Osteocyte (in vitro differentiated cells): ENCODE measurements around the gene PRTFDC1. TPM values are rescaled to one million over a fixed set of nuclear protein-coding genes. Genes with fewer than 3 reads are reported as not detected.

Experiments used
- DNase-seq: peaks from one replicate; pipeline ENCODE4 v3.0.0; 2021; ENCODE audit warnings: mixed read lengths; ENCODE audit not compliant: unreplicated experiment; ENCODE audit errors: extremely low spot score
- H3K27ac Mint-ChIP-seq: one replicate; pipeline ENCODE4 v1.8.0; 2021; ENCODE audit warnings: mild to moderate bottlenecking, mixed read lengths; ENCODE audit not compliant: unreplicated experiment
- H3K27me3 Mint-ChIP-seq: one replicate; pipeline ENCODE4 v1.8.0; 2021; ENCODE audit warnings: mixed read lengths; ENCODE audit not compliant: unreplicated experiment
- H3K36me3 Mint-ChIP-seq: one replicate; pipeline ENCODE4 v1.8.0; 2021; ENCODE audit warnings: mixed read lengths; ENCODE audit not compliant: unreplicated experiment
- H3K4me1 Mint-ChIP-seq: one replicate; pipeline ENCODE4 v1.8.0; 2021; ENCODE audit warnings: mixed read lengths; ENCODE audit not compliant: unreplicated experiment
- H3K4me3 Mint-ChIP-seq: one replicate; pipeline ENCODE4 v1.8.0; 2021; ENCODE audit warnings: mild to moderate bottlenecking, moderate library complexity, mixed read lengths; ENCODE audit not compliant: unreplicated experiment
- H3K9me3 Mint-ChIP-seq: one replicate; pipeline ENCODE4 v1.8.0; 2021; ENCODE audit warnings: mixed read lengths; ENCODE audit not compliant: unreplicated experiment
- total RNA-seq: library from RNA; stranded (reverse); gene quantifications from 2 replicates; pipeline ENCODE4 v1.2.1, GENCODE V29; 2021
- TF ChIP-seq, protein P1 (sequence below): fragments of 200-600 bp; sonication (generic); IDR thresholded peaks from 2 replicates; pipeline ENCODE4 v1.5.0; 2021; ENCODE audit warnings: antibody characterized with exemption, mild to moderate bottlenecking, moderate library complexity

The PRTFDC1 gene
- total RNA-seq, 1 donor from 2014 or later, result 4.4 TPM

DNA sequence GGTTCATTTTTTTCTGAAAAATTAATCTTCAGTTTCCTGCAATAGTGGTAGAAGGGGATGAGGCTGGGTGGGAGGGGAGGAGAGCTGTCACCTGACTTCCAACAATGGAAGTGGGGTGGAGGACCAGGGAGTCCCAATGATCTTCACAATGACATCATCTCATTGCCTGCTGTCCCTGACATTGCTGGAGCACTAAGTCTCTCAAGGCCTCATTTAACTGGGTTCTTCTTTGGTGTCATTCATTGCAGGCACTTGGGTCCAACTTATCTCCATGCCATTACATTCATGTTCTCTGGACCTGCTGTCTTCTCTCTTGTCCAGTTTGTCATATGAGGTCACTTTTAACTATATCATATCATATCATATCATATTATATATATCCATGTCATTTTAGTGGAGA lies 34.4 kb downstream of the PRTFDC1 start:
- H3K9me3 Mint-ChIP-seq, result no peaks in the 10 kb centered on the region
- TF ChIP-seq, protein P1, sequence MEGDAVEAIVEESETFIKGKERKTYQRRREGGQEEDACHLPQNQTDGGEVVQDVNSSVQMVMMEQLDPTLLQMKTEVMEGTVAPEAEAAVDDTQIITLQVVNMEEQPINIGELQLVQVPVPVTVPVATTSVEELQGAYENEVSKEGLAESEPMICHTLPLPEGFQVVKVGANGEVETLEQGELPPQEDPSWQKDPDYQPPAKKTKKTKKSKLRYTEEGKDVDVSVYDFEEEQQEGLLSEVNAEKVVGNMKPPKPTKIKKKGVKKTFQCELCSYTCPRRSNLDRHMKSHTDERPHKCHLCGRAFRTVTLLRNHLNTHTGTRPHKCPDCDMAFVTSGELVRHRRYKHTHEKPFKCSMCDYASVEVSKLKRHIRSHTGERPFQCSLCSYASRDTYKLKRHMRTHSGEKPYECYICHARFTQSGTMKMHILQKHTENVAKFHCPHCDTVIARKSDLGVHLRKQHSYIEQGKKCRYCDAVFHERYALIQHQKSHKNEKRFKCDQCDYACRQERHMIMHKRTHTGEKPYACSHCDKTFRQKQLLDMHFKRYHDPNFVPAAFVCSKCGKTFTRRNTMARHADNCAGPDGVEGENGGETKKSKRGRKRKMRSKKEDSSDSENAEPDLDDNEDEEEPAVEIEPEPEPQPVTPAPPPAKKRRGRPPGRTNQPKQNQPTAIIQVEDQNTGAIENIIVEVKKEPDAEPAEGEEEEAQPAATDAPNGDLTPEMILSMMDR, result no peak
- H3K4me1 Mint-ChIP-seq, result peaks cover 10% of the 10 kb centered on the region
- no peak overlapping the region for H3K27ac Mint-ChIP-seq
- no peak overlapping the region for H3K4me3 Mint-ChIP-seq
- H3K36me3 Mint-ChIP-seq, result no peaks in the 10 kb centered on the region
- H3K27me3 Mint-ChIP-seq, result no peaks in the 10 kb centered on the region
- no peak for DNase-seq

DNA sequence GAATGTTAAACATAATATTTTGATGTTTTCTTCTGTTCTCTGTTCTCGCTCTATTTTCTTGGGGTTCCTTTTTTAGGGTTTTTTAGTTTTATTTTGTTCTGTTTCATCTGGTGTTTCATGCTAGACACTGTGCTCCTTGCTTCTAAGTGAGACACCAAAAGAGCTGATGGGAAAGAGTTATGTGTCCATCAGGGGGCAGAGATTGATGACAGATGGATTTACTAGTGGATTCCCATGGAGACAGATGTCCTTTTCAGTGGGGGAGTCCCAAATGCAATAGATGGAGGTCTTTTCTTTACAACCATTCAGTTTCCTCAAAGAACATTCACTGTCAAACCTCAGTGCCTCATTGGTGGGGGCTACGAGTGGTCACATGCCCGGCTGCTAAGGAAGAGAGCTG lies 34.9 kb downstream of the PRTFDC1 start:
- Mint-ChIP-seq H3K27me3 (no peaks in the 10 kb centered on the region), H3K36me3 (no peaks in the 10 kb centered on the region), H3K27ac (no peak overlapping the region), H3K4me1 (peaks cover 13% of the 10 kb centered on the region), H3K4me3 (no peak overlapping the region), H3K9me3 (no peaks in the 10 kb centered on the region)
- no peak for DNase-seq
- TF ChIP-seq, protein P1, result no peak

DNA sequence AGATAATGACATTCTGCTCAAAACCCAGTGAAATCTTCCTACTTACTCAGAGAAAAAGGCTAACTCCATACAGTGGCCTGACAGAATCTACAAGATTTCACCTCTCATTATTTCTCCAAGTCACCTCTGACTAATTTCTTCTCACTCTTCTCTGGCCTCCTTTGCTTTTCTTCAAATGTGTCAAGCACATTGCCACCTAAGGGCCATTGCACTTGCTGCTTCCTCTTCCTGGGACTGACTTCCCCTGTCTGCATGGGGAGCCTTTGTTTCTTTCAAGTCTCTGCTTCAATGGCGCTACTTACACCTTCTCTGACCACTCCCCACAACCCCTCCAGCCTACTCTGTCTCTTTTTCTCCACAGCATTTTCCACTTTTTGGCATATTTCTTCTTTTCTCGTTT lies 36.0 kb downstream of the PRTFDC1 start:
- no peak overlapping the region for H3K27ac Mint-ChIP-seq
- peaks cover 12% of the 10 kb centered on the region for H3K4me1 Mint-ChIP-seq
- H3K9me3 Mint-ChIP-seq, result no peaks in the 10 kb centered on the region
- no peaks in the 10 kb centered on the region for H3K36me3 Mint-ChIP-seq
- no peaks in the 10 kb centered on the region for H3K27me3 Mint-ChIP-seq
- no peak overlapping the region for H3K4me3 Mint-ChIP-seq
- TF ChIP-seq, protein P1, result no peak
- DNase-seq, result no peak

DNA sequence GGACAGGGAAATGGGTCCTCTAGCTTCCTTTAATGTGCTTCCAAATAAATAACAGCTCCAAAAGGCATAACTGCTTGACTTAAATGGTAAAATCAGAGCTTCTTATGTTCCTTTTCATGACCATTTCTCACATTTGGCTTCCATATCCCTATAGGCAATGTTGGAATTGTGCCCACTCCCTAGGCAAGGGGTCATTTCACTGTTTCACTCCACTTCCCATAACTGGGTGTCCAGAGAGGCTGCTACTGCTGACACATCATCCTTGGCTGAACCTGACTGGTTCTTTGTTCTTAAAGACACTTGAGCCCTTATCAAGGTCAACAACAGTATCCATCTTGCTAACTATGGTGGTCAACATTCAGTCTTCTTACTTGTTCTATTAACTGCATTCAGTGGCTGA lies 37.1 kb downstream of the PRTFDC1 start:
- H3K27me3 Mint-ChIP-seq, result no peaks in the 10 kb centered on the region
- no peaks in the 10 kb centered on the region for H3K36me3 Mint-ChIP-seq
- H3K4me3 Mint-ChIP-seq, result no peak overlapping the region
- no peak overlapping the region for H3K27ac Mint-ChIP-seq
- peaks cover 9% of the 10 kb centered on the region for H3K4me1 Mint-ChIP-seq
- no peak for DNase-seq
- no peaks in the 10 kb centered on the region for H3K9me3 Mint-ChIP-seq
- TF ChIP-seq, protein P1, result no peak

DNA sequence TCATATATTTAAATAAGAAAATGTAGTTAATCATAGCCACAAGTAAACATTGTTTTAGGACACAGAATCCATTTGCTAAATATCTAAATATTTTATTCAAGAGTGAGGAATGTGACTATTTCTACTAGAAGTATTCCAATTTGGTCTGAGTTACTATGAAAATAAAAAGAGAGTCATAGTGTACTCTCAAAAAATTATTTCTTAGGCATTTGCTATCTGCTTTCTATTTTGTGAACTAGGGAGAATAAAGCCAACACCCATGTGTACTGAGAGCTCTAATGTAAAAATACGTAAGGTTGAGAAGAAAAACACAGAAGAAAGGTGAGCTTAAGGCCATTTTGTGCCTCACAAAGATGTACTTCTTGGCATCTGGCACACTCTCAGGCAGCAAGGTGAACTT lies 38.3 kb downstream of the PRTFDC1 start:
- H3K4me1 Mint-ChIP-seq, result peaks cover 9% of the 10 kb centered on the region
- no peaks in the 10 kb centered on the region for H3K36me3 Mint-ChIP-seq
- peak overlapping the region; percentile 89 for H3K27ac Mint-ChIP-seq
- DNase-seq, result no peak
- H3K9me3 Mint-ChIP-seq, result no peaks in the 10 kb centered on the region
- TF ChIP-seq, protein P1, result no peak
- H3K27me3 Mint-ChIP-seq, result no peaks in the 10 kb centered on the region
- H3K4me3 Mint-ChIP-seq, result no peak overlapping the region
